Neural cell (in vitro differentiated cells): ENCODE measurements around the gene NTF3.

Source experiments
- POLR2AphosphoS5 ChIP-seq: IDR thresholded peaks from 2 replicates; pipeline ENCODE4 v1.6.1; 2012
- TAF1 ChIP-seq: IDR thresholded peaks from 2 replicates; pipeline ENCODE4 v1.6.1; 2012; ENCODE audit warnings: low read depth
- TF ChIP-seq, protein P1 (sequence below): fragments of 450-650 bp; IDR thresholded peaks from 2 replicates; pipeline ENCODE4 v1.5.1; 2014; ENCODE audit warnings: antibody characterized with exemption, mild to moderate bottlenecking, moderate library complexity; ENCODE audit not compliant: poor library complexity, severe bottlenecking
- TF ChIP-seq, protein P2 (sequence below): IDR thresholded peaks from 2 replicates; pipeline ENCODE4 v1.6.1; 2012; ENCODE audit warnings: borderline replicate concordance

DNA sequence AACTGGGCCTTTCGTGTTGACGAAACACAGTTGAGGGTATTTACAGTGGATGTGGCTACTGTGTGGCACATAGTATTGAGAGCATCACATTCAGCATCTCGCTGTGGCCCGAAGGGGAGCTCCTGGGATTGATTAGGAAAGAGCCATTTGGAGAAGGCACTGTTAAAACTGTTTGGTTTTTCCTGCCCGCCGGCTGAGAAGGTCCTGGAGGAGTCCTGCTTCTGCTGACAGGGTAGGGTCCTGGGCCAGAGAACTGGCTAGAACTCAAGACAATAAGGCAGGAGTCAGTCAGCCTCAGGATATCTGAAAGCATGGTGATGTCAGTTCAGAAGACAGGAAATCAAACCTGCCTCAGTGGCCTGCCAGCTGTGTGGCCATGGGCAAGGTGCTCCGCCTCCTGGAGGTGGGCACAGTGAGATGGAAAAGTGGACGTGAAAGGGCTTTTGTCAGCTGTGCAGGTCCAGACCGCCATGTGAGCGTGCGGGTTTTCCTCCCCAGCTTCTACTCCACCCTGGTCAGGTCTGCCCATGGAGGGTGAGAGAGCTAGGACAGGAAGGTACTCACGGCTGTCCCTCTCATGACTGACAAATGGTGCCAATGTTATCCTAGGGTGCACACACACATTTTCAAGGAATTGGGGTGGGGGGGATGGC is 92.3 kb downstream of the NTF3 start:
- TF ChIP-seq TAF1 (no peak), POLR2AphosphoS5 (no peak)
- TF ChIP-seq, protein P1, sequence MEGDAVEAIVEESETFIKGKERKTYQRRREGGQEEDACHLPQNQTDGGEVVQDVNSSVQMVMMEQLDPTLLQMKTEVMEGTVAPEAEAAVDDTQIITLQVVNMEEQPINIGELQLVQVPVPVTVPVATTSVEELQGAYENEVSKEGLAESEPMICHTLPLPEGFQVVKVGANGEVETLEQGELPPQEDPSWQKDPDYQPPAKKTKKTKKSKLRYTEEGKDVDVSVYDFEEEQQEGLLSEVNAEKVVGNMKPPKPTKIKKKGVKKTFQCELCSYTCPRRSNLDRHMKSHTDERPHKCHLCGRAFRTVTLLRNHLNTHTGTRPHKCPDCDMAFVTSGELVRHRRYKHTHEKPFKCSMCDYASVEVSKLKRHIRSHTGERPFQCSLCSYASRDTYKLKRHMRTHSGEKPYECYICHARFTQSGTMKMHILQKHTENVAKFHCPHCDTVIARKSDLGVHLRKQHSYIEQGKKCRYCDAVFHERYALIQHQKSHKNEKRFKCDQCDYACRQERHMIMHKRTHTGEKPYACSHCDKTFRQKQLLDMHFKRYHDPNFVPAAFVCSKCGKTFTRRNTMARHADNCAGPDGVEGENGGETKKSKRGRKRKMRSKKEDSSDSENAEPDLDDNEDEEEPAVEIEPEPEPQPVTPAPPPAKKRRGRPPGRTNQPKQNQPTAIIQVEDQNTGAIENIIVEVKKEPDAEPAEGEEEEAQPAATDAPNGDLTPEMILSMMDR = no peak
- TF ChIP-seq, protein P2, sequence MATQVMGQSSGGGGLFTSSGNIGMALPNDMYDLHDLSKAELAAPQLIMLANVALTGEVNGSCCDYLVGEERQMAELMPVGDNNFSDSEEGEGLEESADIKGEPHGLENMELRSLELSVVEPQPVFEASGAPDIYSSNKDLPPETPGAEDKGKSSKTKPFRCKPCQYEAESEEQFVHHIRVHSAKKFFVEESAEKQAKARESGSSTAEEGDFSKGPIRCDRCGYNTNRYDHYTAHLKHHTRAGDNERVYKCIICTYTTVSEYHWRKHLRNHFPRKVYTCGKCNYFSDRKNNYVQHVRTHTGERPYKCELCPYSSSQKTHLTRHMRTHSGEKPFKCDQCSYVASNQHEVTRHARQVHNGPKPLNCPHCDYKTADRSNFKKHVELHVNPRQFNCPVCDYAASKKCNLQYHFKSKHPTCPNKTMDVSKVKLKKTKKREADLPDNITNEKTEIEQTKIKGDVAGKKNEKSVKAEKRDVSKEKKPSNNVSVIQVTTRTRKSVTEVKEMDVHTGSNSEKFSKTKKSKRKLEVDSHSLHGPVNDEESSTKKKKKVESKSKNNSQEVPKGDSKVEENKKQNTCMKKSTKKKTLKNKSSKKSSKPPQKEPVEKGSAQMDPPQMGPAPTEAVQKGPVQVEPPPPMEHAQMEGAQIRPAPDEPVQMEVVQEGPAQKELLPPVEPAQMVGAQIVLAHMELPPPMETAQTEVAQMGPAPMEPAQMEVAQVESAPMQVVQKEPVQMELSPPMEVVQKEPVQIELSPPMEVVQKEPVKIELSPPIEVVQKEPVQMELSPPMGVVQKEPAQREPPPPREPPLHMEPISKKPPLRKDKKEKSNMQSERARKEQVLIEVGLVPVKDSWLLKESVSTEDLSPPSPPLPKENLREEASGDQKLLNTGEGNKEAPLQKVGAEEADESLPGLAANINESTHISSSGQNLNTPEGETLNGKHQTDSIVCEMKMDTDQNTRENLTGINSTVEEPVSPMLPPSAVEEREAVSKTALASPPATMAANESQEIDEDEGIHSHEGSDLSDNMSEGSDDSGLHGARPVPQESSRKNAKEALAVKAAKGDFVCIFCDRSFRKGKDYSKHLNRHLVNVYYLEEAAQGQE = no peak
